GM23248 (cell line): ENCODE data around the gene NUDT6. TPM values are rescaled to one million over a fixed set of nuclear protein-coding genes. Genes with fewer than 3 reads are reported as not detected.
A peak's percentile ranks its signal among the peaks of the same experiment; 100 is the strongest.

Source experiments
- DNase-seq: peaks from one replicate; pipeline ENCODE4 v3.0.0-alpha.2; 2015
- H2AFZ ChIP-seq: fragments of 200-600 bp; sonication (generic); 2 replicates; pipeline ENCODE4 v1.6.1; 2016; ENCODE audit warnings: antibody characterized with exemption
- H3F3A ChIP-seq: fragments of 200-600 bp; sonication (generic); 2 replicates; pipeline ENCODE4 v1.6.1; 2016; ENCODE audit warnings: mild to moderate bottlenecking, antibody characterized with exemption, mixed run types; ENCODE audit not compliant: insufficient read depth
- H3K27ac ChIP-seq: fragments of 200-600 bp; sonication (generic); 2 replicates; pipeline ENCODE4 v1.5.1; 2016; ENCODE audit warnings: mild to moderate bottlenecking
- H3K27me3 ChIP-seq: fragments of 200-600 bp; sonication (generic); replicated peaks from 2 replicates; pipeline ENCODE4 v1.6.1; 2016; ENCODE audit warnings: mild to moderate bottlenecking; ENCODE audit not compliant: insufficient read depth
- H3K36me3 ChIP-seq: fragments of 200-600 bp; sonication (generic); 2 replicates; pipeline ENCODE4 v1.6.1; 2016; ENCODE audit warnings: low read depth, mild to moderate bottlenecking
- H3K4me1 ChIP-seq: fragments of 200-600 bp; sonication (generic); 2 replicates; pipeline ENCODE4 v1.6.1; 2016; ENCODE audit warnings: mild to moderate bottlenecking; ENCODE audit not compliant: insufficient read depth
- H3K4me2 ChIP-seq: fragments of 200-600 bp; sonication (generic); one replicate; pipeline ENCODE4 v1.6.1; 2016; ENCODE audit warnings: mild to moderate bottlenecking; ENCODE audit not compliant: unreplicated experiment
- H3K4me3 ChIP-seq: fragments of 200-600 bp; sonication (generic); 2 replicates; pipeline ENCODE4 v1.5.1; 2016; ENCODE audit warnings: mild to moderate bottlenecking
- H3K79me2 ChIP-seq: fragments of 200-600 bp; sonication (generic); 2 replicates; pipeline ENCODE4 v1.6.1; 2016; ENCODE audit warnings: mild to moderate bottlenecking; ENCODE audit not compliant: insufficient read depth
- H3K9ac ChIP-seq: fragments of 200-600 bp; sonication (generic); 2 replicates; pipeline ENCODE4 v1.6.1; 2016; ENCODE audit warnings: mild to moderate bottlenecking
- H3K9me2 ChIP-seq: fragments of 200-600 bp; sonication (generic); 2 replicates; pipeline ENCODE4 v1.6.1; 2016; ENCODE audit warnings: mixed run types, mild to moderate bottlenecking, moderate library complexity; ENCODE audit not compliant: insufficient read depth
- H3K9me3 ChIP-seq: fragments of 200-600 bp; sonication (generic); one replicate; pipeline ENCODE4 v1.6.1; 2017; ENCODE audit warnings: low read depth
- H4K20me1 ChIP-seq: fragments of 200-600 bp; sonication (generic); 2 replicates; pipeline ENCODE4 v1.6.0; 2016; ENCODE audit not compliant: insufficient read depth
- EZH2 ChIP-seq: fragments of 200-600 bp; sonication (generic); IDR thresholded peaks from 2 replicates; pipeline ENCODE4 v1.6.1; 2018; ENCODE audit warnings: antibody characterized with exemption, mild to moderate bottlenecking; ENCODE audit not compliant: insufficient read depth, poor library complexity, severe bottlenecking
- EZH2phosphoT487 ChIP-seq: fragments of 200-600 bp; sonication (generic); IDR thresholded peaks from 2 replicates; pipeline ENCODE4 v1.6.1; 2018; ENCODE audit warnings: antibody characterized with exemption, moderate library complexity, mild to moderate bottlenecking, low read depth; ENCODE audit not compliant: insufficient read depth
- WGBS, 2 experiments: methylation state at CpG; one replicate each; pipeline ENCODE4 v1.1.6; 2015 to 2017; ENCODE audit warnings: low lambda C conversion rate in 2 of 2, low coverage in 1 of 2; ENCODE audit errors: missing lambda C conversion rate in 2 of 2; 5-methylcytosine and 5-hydroxymethylcytosine counted together
- in situ Hi-C: fragments of 300-500 bp; cut with MboI; formaldehyde crosslinking; loops from 2 replicates; pipeline ENCODE4 v1.15.0; 2020
- polyA plus RNA-seq: library from polyadenylated mRNA; unstranded; fragments of >200 nt; fragmentation: Nextera tagmentation; extraction: Ambion mirVana; gene quantifications from 2 replicates; pipeline ENCODE4 v1.2.1, GENCODE V29; 2016
- total RNA-seq: library from RNA; depleted of rRNA; stranded (reverse); fragments of >200 nt; shearing (Covaris generic); gene quantifications from 2 replicates; pipeline ENCODE4 v1.2.3, GENCODE V29; 2014

The NUDT6 gene
- total and polyA plus RNA-seq, 2 experiments from 2014 or later: 4.9 to 6.0 TPM

DNA sequence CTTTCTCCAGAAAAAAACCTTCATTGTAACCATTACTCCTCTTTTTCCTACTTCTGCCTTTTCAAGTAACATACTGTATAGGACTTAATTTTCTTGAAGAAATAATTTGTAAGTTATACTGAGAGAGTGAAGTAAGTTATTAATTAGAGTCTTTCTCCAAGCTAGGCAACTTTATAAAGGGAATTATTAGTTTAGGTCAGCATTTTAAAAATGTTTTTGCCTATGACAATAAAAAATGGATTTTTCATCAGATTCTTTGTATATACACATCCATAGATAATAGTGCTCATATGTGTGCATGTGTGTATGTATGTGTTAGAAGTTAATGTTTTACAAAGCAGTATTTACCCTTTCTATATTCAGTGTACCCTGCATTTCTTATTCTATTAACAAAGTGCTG, 10.4 kb upstream of the NUDT6 start:
- no peak overlapping the region for H3K27ac ChIP-seq
- no peak overlapping the region for H3K4me2 ChIP-seq
- H3K9me3 ChIP-seq: no peaks in the 10 kb centered on the region
- no peak for DNase-seq
- no peaks in the 10 kb centered on the region for H4K20me1 ChIP-seq
- H3F3A ChIP-seq: 0 out of 2 replicates have a peak, but pooled peaks cover 9% of the 10 kb centered on the region
- no peaks in the 10 kb centered on the region for H3K4me1 ChIP-seq
- H2AFZ ChIP-seq: no peak overlapping the region
- no peak overlapping the region for H3K9ac ChIP-seq
- H3K9me2 ChIP-seq: no peaks in the 10 kb centered on the region
- peaks cover 18% of the 10 kb centered on the region for H3K36me3 ChIP-seq
- TF ChIP-seq EZH2phosphoT487 (no peak), EZH2 (no peak)
- H3K27me3 ChIP-seq: no peaks in the 10 kb centered on the region
- in situ Hi-C loops: loop anchor here (25.0 kb wide), 1 partner anchor 620 kb away; no protein-coding TSS in a partner anchor
- no peak overlapping the region for H3K4me3 ChIP-seq
- peaks cover 20% of the 10 kb centered on the region for H3K79me2 ChIP-seq

GRCh38 chr4:122930862-122931261, 8.5 kb upstream of the NUDT6 start:
- H3F3A ChIP-seq: 0 out of 2 replicates have a peak, but pooled peaks cover 9% of the 10 kb centered on the region
- H3K4me2 ChIP-seq: no peak overlapping the region
- TF ChIP-seq EZH2 (no peak), EZH2phosphoT487 (no peak)
- peaks cover 8% of the 10 kb centered on the region; the same call in 1 of the 2 replicates for H3K4me1 ChIP-seq
- H2AFZ ChIP-seq: no peak overlapping the region
- peak; percentile 57 for DNase-seq
- no peaks in the 10 kb centered on the region for H3K9me2 ChIP-seq
- no peak overlapping the region for H3K4me3 ChIP-seq
- in situ Hi-C loops: loop anchor here (25.0 kb wide), 1 partner anchor 619 kb away; no protein-coding TSS in a partner anchor
- peaks cover 16% of the 10 kb centered on the region; the same call in 1 of the 2 replicates for H3K36me3 ChIP-seq
- H4K20me1 ChIP-seq: no peaks in the 10 kb centered on the region
- H3K9ac ChIP-seq: 0 out of 2 replicates have a peak overlapping the region, but pooled peaks have one; percentile 23
- H3K79me2 ChIP-seq: peaks cover 39% of the 10 kb centered on the region
- no peaks in the 10 kb centered on the region for H3K27me3 ChIP-seq
- H3K9me3 ChIP-seq: no peaks in the 10 kb centered on the region
- no peak overlapping the region for H3K27ac ChIP-seq

GRCh38 chr4:122928930-122929329, 6.5 kb upstream of the NUDT6 start:
- in situ Hi-C loops: loop anchor here (10.0 to 25.0 kb wide), 2 partner anchors 324 to 617 kb away; no protein-coding TSS in a partner anchor
- Histone ChIP-seq H3K79me2 (peaks cover 59% of the 10 kb centered on the region), H3K4me3 (no peak overlapping the region), H3K9me2 (no peaks in the 10 kb centered on the region), H4K20me1 (no peaks in the 10 kb centered on the region), H3K27ac (no peak overlapping the region), H3K4me1 (peaks cover 15% of the 10 kb centered on the region), H2AFZ (no peak overlapping the region), H3K4me2 (no peak overlapping the region), H3K9ac (no peak overlapping the region), H3F3A (0 out of 2 replicates have a peak, but pooled peaks cover 9% of the 10 kb centered on the region), H3K27me3 (no peaks in the 10 kb centered on the region), H3K9me3 (no peaks in the 10 kb centered on the region), H3K36me3 (peaks cover 6% of the 10 kb centered on the region; the same call in 1 of the 2 replicates)
- DNase-seq: no peak
- TF ChIP-seq EZH2: no peak
- no peak for TF ChIP-seq EZH2phosphoT487
- WGBS, 2 experiments: 100% methylated on average over 1 of the region's 1 CpG

- H2AFZ ChIP-seq: peak overlapping the region; percentile 98
- H3F3A ChIP-seq: peaks cover 13% of the 10 kb centered on the region
- in situ Hi-C loops: loop anchor here (10.0 kb wide), 1 partner anchor 318 kb away; no protein-coding TSS in a partner anchor
Observed at GRCh38 chr4:122922877-122923511, 597 bp upstream of the NUDT6 start.

More at GRCh38 chr4:122922877-122923511, 597 bp upstream of the NUDT6 start:
- peak overlapping the region; percentile 65 for H3K27ac ChIP-seq
- no peaks in the 10 kb centered on the region for H3K36me3 ChIP-seq
- peak; percentile 91 for DNase-seq
- H3K4me2 ChIP-seq: peak overlapping the region; percentile 97
- H3K79me2 ChIP-seq: peaks cover 84% of the 10 kb centered on the region
- peaks cover 26% of the 10 kb centered on the region for H3K4me1 ChIP-seq
- H3K9me2 ChIP-seq: no peaks in the 10 kb centered on the region
- TF ChIP-seq EZH2phosphoT487 (no peak), EZH2 (no peak)
- no peaks in the 10 kb centered on the region for H3K27me3 ChIP-seq
- no peaks in the 10 kb centered on the region for H4K20me1 ChIP-seq
- H3K9me3 ChIP-seq: no peaks in the 10 kb centered on the region
- 1% methylated on average over 34 of the region's 34 CpGs for WGBS, 2 experiments
- H3K9ac ChIP-seq: peak overlapping the region; percentile 83
- H3K4me3 ChIP-seq: peak overlapping the region; percentile 99
